GM12872 (cell line): ENCODE data around the gene MMP20.

ENCODE experiments used
- CTCF ChIP-seq: IDR thresholded peaks from 3 replicates; pipeline ENCODE4 v1.5.1; 2011; ENCODE audit warnings: low read depth, mild to moderate bottlenecking, low read length, moderate library complexity; ENCODE audit not compliant: insufficient read depth

MMP20 gene

GRCh38 chr11:102591160-102591718 is 33.9 kb downstream of the MMP20 start:
- no peak for TF ChIP-seq CTCF

DNA sequence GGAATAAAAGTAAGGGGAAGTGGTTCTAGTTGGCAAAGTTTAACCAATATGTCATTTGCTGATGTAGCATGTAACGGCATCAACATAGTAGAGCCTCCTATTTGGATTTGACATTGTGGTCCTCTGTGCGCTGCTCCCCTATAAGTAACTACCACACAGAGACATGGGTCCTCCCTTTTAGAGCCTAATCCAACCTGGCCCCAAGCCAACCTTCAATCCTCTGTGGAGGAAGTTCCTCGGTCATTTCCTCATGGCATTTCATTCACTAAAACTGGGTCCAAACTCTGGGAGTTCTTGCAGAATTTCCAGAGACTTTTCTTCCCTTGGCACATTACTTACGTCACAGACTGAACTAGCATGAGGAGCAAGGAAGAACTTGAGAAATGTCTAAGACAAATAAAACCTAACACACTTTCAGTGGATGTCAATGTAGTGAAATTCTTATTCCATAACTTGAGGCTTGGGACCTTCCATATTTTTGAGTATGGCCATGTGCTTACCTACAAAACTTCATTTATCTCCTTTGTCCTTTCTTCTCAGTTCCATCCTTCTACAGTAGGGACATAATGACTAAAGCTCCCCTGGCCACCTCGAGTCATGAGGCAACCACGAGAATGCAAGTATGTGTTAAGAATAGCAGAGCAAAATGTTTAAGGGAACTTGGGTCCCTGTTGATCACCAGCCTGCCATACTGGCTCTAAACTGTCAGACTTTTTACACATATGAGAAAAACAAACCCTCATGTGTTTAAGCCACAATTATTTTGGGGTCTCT is 34.7 kb downstream of the MMP20 start:
- TF ChIP-seq CTCF: no peak

GRCh38 chr11:102589047-102589459 is 36.1 kb downstream of the MMP20 start:
- no peak for TF ChIP-seq CTCF

DNA sequence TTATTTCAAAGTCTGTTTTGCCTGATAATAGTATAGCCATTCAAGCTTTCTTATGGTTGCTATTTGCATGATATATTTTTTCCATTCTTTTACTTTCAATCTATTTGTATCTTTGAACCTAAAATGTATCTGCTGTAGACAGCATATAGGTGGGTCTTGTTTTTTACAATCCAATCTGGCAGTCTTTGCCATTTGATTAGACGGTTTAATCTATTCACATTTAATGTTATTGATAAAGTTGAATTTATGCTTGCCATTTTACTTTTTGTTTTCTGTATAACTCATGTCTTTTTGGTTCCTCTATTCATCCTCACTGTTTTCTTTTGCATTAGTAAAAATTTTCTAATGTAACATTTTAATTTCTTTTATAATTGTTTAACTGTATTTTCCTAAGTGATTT is 37.4 kb downstream of the MMP20 start:
- TF ChIP-seq CTCF: no peak

DNA sequence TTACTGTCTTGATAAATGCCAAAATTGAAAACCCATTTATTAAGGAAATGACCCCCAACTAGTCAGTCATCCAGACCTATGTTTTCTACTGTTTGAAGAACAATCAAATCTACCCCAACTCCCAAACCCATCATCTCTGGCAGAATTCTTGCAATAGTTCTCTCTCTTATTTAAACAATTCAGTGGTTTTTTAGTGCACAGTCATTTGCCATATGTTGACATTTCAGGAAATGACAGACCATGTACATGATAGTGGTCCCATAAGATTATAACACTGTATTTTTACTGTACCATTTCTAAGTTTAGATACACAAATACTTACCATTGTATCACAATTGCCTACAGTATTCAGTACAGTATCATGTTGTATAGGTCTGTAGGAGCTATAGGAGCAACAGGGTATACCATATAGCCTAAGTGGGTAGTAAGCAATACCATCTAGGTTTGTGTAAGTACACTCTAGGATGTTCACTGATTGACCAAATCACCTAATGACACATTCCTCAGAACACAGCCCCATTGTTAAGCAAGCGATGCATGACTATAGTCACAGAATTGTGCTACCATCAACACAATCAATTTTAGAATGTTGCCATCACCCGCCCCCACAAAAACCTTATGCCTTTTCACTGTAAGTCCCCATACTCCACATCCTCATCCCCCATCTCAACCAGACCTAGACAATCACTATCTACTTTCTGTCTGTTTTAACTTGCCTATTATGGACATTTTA is 41.8 kb downstream of the MMP20 start:
- no peak for TF ChIP-seq CTCF

- TF ChIP-seq CTCF: no peak
Measured at GRCh38 chr11:102582140-102582539, 43.0 kb downstream of the MMP20 start.

DNA sequence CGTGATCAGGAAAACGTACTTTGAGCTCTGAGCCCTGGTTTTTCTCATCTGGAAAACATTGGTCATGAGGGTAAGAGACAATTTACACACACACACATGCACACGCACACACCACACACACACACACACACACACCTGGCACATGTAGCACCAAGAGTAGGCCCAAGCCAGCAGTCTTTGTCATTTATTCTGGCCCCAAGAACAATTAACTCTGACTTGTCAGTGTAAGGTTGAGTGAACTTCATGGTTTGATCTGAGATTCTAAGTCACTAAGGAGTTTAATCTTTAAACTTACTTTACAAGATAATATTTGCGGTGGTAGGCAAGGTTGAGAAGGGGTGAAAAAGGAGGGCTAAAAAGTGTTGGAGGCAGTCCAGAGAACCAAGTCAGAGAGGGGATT is 44.1 kb downstream of the MMP20 start:
- TF ChIP-seq CTCF: no peak
